ENCODE data around the gene FMR1.

The FMR1 gene

DNA sequence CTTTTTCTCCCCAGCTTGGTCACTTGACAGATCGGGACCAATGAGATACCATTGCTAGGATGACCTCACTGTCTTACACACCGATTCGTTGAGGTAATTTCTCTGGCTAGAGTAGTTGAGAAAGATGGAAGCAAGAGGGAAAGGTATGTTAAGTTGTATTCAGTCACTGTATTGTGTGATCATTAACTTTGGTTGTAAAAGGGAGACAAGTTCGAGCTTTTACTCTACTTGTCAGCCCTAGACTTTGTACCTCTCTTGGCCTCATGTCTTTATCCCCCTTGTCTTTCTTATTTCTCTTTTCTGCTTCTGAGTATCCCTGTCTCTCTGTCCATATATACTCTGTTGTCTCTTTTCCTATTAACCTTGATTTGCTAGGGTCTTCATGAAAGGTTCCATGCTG, 15.5 kb downstream of the FMR1 start:
- DNase-seq (ENCODE audit: low spot score), result no peak
- in situ Hi-C loops (cut with MboI; ENCODE audit: low pct_unique_long_range_greater_than_20kb, low sequenced_read_pairs, unreplicated experiment), result no loop called here
- TF ChIP-seq CTCF (IDR thresholded peaks at IDR 0.05; ENCODE audit: extremely low read depth, insufficient read depth, missing control alignments), result no peak

GRCh38 chrX:147933815-147934214, 22.1 kb downstream of the FMR1 start:
- DNase-seq (ENCODE audit: low spot score), result no peak
- in situ Hi-C loops (cut with MboI; ENCODE audit: low pct_unique_long_range_greater_than_20kb, low sequenced_read_pairs, unreplicated experiment), result no loop called here
- no peak for TF ChIP-seq CTCF (IDR thresholded peaks at IDR 0.05; ENCODE audit: extremely low read depth, insufficient read depth, missing control alignments)

- no peak for TF ChIP-seq CTCF (IDR thresholded peaks at IDR 0.05; ENCODE audit: extremely low read depth, insufficient read depth, missing control alignments)
- in situ Hi-C loops (cut with MboI; ENCODE audit: low pct_unique_long_range_greater_than_20kb, low sequenced_read_pairs, unreplicated experiment), result no loop called here
- no peak for DNase-seq (ENCODE audit: low spot score)
Measured at GRCh38 chrX:147935156-147935758, 23.5 kb downstream of the FMR1 start.

DNA sequence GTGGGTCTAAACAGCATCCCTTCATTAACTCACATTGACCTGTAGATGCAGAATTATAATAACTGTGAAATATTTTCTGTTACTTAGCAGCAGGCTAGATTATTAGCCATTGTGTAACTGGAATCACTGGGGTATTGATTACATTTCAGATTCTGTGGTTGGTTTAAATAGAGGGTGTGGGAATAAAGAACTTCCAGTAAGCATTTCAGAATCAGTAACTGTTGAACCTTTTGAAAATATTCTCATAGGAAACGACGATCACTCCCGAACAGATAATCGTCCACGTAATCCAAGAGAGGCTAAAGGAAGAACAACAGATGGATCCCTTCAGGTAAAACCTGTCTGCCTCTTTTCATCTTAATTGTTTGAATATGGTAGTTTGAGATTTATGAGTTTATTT, 33.6 kb downstream of the FMR1 start:
- no peak for TF ChIP-seq CTCF (IDR thresholded peaks at IDR 0.05; ENCODE audit: extremely low read depth, insufficient read depth, missing control alignments)
- in situ Hi-C loops (cut with MboI; ENCODE audit: low pct_unique_long_range_greater_than_20kb, low sequenced_read_pairs, unreplicated experiment), result no loop called here
- DNase-seq (ENCODE audit: low spot score), result no peak

DNA sequence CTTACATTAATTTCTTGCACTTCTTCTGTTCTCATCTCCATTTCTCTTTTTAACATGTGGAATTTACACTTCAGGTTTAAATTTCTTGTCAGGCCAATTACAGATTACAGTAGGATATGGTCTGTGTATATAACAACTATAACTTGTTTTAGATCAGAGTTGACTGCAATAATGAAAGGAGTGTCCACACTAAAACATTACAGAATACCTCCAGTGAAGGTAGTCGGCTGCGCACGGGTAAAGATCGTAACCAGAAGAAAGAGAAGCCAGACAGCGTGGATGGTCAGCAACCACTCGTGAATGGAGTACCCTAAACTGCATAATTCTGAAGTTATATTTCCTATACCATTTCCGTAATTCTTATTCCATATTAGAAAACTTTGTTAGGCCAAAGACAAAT, 36.8 kb downstream of the FMR1 start:
- no peak for TF ChIP-seq CTCF (IDR thresholded peaks at IDR 0.05; ENCODE audit: extremely low read depth, insufficient read depth, missing control alignments)
- no peak for DNase-seq (ENCODE audit: low spot score)
- in situ Hi-C loops (cut with MboI; ENCODE audit: low pct_unique_long_range_greater_than_20kb, low sequenced_read_pairs, unreplicated experiment), result no loop called here

DNA sequence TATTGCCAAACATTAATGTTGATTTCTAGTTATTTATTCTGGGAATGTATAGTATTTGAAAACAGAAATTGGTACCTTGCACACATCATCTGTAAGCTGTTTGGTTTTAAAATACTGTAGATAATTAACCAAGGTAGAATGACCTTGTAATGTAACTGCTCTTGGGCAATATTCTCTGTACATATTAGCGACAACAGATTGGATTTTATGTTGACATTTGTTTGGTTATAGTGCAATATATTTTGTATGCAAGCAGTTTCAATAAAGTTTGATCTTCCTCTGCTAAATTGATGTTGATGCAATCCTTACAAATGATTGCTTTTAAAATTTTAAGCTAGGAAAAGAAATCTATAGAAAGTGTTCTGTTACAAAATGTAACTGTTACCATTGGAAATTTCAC, 38.6 kb downstream of the FMR1 start:
- in situ Hi-C loops (cut with MboI; ENCODE audit: low pct_unique_long_range_greater_than_20kb, low sequenced_read_pairs, unreplicated experiment), result no loop called here
- TF ChIP-seq CTCF (IDR thresholded peaks at IDR 0.05; ENCODE audit: extremely low read depth, insufficient read depth, missing control alignments), result no peak

DNA sequence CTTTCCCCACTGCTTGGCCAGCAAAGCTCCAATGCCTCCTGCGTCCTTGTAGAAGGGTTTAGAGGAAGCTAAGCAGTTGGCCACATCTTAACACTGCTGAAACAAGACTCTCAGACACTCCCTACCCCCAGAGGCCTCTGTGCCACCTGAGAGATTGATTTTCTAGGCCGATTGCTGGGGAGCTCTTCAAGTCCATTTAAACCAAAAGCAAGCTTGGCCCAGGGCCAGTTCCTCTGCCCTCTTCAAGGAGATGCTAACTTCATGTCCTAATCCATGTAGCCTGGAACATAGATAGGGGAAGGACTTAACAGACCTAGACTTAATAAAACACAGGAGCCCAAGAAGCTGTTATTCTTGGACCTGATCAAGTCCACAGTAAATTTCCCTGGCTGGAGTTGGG, 42.3 kb downstream of the FMR1 start:
- no peak for TF ChIP-seq CTCF (IDR thresholded peaks at IDR 0.05; ENCODE audit: extremely low read depth, insufficient read depth, missing control alignments)
- in situ Hi-C loops (cut with MboI; ENCODE audit: low pct_unique_long_range_greater_than_20kb, low sequenced_read_pairs, unreplicated experiment), result no loop called here
- no peak for DNase-seq (ENCODE audit: low spot score)

More for the DNA sequence above, 38.6 kb downstream of the FMR1 start:
- DNase-seq (ENCODE audit: low spot score), result no peak
